Measurements from ENCODE around the gene KCNIP1.
"Not testable (repeated sequence)": the region's sequence is repeated elsewhere in the genome, so short reads cannot be mapped to it uniquely, and the experiment has no call there.

Gene KCNIP1

DNA sequence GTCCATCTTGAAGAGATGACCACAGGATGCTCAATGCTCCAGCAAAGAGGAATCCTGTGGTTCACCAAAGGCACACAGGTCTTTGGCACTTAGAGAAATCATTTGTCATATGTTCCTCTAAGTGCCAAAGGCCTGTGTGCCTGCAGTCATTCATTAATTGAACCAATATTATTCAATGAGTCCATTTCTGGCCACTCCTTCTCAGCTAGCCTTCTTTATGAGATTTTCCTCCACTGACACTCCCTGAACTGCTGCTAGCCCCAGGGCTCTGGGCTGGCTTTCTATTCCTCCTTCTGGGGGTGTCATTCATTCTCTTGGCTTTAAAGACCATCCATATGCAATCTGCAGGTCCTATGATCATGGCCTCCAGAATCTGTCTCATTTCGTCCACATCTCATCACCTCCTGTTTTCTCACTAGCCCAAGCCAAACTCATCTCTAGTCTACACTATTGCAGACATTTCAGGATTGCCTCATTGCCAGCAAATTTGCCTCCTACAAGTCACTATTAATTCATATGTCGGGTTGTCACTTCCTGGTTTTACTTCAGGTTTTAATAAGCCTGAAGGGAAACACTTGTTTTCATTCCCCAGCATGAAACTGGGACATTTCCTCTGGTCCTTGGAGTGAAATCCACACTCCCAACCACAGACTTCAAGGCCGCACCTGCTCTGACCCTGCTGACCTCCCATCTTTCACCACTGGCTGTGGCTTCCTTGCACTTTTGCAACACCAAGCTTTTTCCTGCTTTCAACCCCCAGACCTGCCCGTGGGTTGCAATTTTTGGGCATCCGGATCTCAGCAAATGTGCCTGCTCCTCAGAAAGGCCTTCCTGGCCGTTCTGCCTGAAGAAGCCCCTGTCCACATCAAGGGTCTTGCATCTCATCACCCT is 35.1 kb downstream of the KCNIP1 start:
- no peak for DNase-seq

DNA sequence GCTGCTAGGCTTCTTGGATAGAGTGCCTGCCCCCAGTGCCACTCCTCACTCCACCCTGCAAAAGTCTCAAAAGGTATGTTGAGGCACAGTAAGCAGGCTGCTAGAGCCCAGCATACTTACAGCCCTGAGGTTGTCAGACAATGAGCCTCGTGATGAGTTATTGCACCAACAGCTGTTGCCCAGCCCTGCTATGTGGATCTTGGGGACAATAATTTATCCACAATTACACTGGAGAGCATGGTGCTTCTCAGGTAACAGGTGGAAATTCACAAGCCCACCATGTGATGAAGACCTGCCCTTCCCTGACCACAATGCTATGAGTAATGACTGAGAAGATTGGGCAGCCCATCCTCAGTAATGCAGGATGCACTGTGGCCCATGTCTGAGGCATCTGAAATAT is 36.5 kb downstream of the KCNIP1 start:
- no peak for DNase-seq

DNA sequence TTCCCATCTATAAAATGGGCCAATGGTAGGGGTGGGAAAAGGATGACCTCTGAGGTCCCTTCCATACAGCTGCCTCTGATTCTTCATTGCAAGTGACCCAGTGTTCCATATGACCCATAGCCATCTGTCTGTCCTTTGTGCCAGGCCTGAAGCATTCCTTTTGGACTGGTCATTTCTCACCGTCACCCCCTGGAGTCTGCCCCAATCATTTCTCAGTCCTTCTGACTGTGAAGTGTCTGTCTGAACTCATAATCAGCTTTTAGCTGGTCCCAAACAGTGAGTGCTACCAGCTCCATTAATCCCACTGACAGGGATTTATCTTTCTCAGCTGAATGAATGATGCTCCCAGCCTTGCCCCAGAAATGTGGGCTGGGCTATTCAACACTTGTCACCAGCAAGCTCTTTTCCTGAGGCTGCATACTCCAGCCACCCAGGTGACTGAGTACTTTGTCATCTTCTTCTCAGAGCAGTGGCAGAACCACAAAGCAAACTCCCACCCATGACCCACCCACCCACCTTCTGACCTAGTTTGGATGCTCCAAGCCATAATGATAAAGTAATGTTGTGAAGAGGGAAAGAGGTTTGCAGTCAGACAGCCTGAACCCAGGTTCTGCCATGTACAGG is 37.4 kb downstream of the KCNIP1 start:
- no peak for DNase-seq

DNA sequence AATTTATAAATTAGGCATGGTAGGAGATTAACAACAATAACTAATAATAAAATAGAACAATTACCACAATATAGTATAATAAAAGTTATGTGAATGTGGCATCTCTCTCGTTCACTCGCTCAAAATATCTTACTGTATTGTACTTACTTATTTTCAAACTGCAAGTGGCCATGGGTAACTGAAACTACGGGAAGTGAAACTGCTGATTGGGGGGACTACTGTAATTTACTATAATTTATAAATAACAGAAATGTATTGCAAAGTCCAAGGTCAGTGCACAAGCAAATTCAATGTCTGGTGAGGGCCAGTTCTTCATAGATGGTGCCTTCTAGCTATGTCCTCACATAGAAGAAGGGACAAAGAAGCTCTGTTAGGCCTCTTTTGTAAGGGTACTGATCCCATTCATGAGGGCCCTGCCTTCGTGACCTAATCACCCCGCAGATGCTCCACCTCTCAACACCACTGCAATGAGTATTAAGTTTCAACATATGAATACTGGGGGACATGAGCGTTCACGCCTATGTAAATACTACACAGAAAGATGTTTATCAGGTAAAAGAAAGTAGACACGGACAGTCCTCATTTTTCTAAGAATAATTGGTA is 39.0 kb downstream of the KCNIP1 start:
- DNase-seq = no peak

DNA sequence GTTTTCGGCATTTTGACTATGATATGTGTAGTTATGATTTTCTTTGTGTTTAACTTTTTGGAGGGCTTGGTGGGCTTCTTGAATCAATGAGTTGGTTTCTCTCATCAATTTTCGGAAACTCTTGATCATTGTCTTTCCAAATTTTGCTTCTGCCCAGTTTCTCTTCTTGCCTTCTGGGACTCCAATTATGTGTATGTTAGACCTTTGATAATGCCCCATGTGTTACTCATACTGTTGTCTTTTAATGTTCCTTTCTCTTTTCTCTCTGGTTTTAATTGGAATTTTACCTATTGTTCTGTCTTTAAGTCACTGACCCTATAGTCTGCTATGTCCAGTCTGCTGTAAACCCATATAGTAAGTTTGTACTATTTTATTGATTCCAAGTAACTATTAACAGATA is 41.5 kb downstream of the KCNIP1 start:
- DNase-seq = no peak

DNA sequence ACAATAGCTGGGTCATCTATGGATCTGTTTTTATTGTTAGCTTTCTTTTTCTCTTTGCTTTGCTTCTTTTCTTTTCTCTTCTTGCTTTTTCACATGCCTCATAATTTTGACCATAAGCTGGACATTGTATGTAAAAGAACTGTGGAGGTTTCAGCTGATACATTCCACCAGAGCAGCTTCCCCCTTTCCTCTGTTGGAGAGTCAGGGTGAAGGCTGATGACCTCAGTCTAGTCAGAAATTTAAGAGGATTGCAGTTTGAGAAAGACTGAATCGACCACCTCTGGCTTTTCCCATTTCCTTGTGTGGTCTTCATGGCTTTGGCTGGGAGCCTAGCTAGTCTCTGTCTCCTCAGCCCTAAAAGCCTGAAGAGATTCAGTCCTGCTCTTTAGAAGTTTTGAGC is 42.0 kb downstream of the KCNIP1 start:
- DNase-seq = no peak

DNA sequence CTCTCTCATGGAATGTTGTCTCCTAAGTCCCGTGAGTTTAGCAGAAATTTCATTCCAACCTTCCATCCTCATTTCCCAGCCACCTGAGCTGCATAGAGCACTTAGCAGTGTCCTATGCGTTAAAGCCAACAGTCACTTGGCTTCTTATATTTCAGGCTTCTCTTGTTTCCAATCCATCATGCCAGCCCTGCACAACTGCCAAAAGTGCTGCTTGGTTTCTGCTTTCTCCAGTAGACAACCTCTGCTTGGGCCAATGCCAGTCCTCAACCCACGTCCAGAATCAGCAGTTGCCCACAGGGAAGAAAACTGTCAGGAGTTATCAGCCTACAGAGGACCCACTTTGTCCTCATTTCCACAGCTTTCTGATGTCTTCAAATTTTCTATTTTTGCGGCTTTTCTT is 42.5 kb downstream of the KCNIP1 start:
- no peak for DNase-seq

DNA sequence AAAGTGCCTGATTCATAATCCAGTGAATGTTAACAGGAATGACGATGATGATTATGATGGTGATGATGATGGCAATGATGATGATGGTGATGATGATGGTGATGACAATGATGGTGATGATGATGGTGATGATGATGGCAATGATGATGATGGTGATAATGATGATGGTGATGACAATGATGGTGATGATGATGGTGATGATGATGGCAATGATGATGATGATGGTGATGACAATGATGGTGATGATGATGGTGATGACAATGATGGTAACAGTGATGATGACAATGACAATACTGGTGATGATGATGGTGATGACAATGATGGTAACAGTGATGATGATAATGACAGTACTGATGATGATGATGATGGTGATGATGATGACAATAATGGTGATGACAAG is 46.6 kb downstream of the KCNIP1 start:
- not testable (repeated sequence) for DNase-seq

DNA sequence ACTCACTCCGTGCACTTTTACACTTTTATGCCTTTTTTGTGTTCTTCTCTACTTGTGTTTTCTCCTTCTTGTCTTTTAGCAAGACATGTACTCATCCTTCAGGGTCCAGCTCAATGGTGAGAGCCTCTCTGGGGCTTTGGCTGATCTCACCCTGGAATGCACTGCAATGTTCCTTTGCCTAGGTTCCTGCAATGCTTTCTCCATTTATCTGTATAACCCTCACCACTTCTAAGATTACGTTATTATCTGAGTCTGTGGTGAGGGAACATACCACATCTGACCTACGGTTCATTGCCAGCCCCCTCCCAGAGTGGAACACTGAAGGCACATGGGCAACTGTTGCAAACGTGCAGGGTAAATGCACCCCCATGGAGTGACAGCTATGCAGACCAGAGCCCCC is 47.3 kb downstream of the KCNIP1 start:
- no peak for DNase-seq

DNA sequence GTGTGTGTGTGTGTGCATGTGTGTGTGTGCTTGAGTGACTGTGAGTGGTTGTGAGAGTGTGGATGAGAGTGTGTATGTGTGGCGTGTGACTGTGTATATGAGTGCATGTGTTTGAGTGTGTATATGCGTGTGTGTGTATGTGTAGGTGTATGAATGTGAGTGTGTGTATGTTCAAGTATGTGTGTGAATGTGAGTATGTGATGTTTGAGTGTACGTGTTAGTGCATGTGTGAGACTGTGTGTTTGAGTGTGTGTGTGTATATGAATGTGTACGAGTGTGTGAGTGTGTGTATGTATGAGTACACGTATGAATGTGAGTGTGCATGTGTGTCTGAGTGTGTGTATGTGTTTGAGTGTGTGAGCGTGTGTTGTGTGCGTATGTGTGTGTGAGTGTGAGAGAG is 47.8 kb downstream of the KCNIP1 start:
- DNase-seq = no peak

DNA sequence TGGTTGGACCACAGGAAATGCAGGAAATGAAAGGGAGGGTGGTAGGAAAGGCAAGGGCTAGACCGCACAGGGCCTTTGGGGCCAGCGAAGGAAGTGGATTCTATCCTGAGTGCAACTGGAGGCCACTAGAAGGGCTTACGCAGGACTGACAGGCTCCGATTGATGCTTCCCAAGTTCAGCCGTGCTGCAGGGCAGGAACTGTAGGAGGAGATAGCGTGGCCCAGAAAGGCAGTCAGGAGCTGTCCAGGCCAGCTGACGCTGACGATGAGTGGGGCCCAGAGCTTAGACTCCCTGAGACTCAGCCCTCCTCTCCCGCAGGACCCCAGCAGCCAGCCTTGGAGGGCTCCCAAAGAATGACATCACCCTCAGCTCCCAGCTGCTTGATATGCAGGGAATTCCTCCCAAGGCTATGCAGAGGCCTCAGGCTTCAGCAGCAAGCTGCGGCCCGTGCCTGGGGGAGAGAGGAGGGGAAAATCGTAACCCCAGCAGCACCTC is 48.8 kb downstream of the KCNIP1 start:
- DNase-seq = no peak

DNA sequence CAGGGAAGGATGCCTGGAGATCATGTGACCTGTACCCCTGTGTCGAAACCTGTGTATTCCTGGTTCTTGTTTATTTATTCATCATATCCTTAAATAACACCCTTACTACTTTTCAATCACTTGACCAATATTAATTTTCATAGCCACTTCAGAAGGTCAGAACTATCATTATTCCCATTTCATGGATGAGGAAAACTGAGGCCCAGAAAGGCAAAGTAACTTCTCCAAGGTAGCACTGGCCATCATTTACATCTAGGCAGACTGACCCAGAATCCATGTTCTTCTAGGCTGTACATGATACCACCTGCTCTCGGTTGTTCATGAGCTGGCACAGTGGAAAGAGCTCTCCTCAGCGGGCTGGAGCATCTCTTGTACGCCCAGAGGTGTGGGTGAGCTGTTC is 49.4 kb downstream of the KCNIP1 start:
- no peak for DNase-seq

DNA sequence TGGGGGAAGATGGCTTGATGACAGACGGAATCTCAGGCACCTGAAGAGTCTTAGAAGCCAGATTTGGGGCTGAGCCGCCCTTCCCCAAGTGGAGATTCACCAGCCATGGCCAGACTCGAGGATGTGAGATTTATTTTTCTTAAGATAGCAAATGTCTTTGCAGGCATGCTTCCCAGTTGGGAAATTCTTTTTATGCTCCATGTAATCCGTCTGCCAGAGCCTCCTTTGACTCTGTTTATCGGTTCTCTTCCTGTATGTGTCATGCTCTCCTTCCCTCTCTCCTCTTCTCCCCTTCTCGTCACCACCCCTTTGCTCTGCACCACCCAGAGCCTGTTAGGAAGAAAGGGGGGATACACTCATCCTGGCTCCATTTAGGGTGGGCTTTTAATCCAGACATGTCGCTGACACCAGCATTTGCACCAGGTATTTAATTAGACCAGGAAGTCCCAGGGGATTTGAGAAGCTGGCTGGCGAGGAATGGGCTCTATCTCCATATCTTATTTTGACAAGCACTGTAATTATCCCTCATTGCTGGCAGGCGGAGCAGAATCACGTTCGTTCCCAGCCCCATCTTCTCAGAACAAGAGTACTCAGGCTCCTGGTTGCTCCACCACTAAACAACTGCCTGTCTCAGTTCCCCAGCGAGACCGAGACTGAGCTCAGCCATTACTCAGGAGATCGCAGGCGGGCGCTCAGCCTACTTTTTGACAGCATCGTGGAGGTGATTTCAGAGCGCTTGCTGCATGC is 50.9 kb downstream of the KCNIP1 start:
- DNase-seq = no peak

DNA sequence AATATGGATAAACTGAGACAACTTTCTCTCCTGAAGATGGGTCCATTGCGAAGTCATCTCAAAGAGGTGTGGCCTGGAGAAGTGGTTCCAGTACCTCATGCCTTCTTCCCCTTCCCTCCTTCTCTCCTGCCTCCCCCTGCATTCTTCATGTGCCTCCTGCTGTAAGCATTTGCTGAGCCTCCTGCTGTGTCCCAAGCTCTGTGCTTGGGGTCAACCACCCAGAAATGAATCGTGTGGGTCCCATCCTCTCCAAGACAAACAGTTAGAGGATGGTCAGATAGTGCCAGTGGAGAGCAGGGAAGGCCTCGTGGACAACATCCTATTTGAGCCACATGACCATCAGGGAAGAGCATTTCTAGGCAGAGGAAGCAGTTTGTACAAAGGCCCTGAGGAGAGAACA is 53.5 kb downstream of the KCNIP1 start:
- DNase-seq = no peak

DNA sequence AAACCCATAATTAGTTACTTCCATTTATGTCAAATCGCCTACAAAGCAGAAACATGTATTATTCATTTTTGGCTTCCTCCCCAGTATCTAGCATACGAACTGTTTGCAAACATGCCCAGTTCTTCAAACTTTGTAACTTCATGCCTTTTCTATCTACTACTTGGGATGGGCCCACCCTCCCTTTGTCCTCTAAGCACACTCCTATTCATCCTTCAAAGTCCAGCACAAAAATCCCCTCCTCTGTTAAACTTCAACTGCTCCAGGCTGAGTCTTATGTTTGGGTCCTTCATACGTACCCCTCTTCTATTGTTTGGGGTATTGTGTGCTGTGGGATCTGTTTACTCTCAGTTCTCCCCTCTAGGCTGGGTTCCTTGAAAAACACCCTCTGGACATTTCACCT is 55.5 kb downstream of the KCNIP1 start:
- no peak for DNase-seq

DNA sequence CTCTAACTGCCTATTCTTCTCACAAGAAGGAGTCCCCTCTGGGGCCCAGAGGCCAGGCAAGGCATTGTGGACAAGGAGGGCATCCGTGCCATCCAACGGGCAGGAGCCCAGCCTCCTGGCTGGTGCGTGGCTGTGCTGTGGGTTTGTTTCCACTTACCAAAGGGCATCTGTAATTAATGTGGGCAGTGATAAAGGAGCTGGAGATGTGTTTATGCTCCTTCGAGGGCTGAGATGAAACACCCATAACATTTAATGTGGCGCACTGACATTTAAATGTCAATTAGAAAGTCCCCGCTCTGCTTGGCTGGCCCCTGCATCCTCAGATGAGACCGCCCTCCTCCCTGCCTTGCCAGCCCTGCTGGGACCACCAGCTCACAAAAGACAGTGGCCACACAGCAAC is 57.1 kb downstream of the KCNIP1 start:
- no peak for DNase-seq

DNA sequence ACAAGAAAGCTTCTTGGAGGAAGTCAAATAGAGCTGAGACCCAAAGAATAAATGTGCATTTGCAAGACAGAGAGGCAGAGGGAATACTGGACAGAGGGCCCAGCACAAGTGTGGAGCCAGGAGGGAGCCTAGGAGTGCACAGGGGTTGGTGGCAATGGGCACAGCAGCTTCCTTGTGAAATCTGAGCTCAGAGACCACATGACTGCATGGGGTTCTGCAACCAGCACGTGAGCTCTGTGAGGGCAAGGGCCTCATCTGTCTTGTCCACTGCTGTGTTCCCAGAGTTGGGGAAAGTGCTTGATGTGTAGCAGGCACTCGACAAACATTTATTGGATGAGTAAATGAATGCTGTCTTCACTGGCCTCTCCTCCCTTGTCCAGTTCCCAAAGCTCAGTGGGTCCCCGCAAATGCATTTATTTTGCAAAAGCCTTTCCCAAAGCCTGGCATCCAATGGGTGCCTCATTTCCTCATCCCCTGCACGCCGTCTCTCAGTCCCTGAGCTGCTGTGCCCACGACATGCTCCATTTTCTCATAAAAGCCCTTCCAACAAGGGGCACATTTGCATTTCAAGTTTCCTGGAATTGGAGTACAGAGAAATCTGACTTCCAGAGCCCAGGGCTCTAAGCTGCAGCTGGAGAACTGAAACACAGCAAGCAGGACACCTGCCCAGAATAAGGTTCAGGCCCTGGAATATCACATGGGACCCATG is 58.5 kb downstream of the KCNIP1 start:
- no peak for DNase-seq

DNA sequence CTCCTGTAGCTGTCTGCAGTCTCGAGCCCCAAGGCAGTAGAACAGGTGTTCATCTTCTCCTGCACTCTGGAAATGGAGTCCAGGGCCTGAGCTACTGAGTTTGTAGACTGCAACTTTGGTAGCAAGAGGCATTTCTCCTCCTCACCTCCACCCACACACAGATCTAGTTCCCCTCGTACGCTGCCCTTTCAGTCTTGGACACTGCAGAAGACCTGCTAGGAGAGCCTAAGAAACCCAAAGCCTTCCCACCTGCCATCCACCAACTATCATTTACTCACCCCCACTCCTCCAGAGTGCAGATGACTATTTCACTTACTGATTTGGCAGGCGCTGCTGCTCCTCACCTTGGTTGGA is 59.0 kb downstream of the KCNIP1 start:
- no peak for DNase-seq

DNA sequence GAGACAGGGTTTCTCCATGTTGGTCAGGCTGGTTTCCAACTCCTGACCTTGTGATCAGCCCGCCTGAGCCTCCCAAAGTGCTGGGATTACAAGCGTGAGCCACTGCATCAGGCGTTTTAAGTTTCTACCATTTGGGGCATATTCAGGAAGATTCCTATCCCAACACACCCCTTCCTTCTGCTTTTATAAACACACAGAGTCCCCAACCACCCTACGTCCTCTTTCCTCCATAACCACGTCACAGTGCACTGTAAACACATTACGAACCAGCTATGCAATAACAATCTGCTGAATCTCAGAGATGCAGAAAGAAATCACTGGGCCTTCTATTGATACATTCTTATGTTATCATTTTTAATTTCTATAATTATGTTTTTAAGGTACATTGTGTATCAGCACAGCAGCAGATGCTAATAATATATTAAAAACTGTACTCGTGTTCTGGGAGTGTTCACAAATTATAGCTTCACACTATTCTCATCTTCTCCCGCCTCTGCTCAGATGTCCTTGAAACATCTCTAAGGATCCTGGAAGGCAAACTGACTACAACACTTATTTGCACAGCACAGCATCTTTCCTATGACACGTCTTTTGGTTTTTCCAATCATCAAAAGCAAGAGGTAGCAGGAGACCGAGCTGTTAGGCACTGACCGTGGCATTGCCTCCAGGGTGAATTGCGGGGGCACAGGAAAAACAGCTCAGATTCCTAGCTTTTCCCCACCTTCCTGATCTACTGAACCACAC is 60.2 kb downstream of the KCNIP1 start:
- DNase-seq = no peak

DNA sequence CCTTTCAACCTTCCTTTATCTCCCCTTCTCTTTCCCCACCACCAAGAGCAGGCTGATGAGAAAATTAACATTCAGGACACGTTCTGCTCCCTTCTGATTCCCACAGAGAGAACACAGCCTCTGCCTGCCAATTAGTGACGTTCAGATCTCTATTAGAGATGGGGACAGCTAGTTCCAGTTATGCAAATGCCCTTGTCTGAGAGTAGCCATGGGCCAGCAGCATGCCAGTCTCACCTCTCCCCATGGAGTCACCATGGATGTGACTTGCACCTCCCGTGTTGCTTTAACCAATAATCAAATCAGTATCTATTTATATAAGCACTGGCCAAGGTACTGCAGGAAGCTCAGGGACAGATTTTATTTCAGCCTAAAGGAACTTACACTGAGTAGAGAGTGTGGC is 61.3 kb downstream of the KCNIP1 start:
- DNase-seq = no peak

DNA sequence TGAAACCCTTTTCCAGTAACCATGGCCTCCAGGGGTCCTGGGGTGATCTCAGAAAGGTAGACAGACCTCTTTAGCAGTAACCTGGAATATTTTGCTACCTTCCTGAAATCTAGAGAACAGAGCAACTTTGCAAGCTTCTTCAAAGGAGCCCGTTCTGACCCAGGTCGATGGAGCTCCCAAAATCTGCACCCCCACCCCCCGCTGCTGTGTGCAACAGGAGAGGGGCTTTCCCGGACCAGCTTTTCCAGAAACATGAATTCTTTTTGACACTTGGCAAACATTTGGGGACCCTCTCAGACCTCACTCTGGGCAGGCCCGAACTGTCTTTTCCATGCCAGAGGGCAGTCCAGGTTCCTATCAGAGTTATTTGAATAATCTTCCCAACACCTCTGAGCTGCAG is 65.3 kb downstream of the KCNIP1 start:
- no peak for DNase-seq

DNA sequence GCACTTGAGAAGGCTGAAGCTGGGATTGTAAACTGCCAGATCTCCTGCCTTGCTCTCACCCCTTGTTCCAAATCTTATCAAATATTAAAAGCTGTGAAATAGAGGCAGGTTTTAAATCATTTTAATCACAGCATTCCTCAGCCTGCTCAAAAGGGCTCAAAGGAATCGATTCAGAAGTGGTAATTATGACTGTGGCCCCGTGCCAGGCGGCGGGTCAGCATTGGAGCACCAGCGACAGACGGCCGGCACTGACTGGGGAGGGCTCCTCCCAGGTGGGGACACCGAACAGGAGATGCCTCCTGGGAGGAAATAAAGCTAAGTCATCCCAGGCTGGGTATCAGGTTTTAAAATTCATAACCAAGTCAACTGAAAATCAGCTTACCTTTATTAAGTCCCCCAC is 66.7 kb downstream of the KCNIP1 start:
- no peak for DNase-seq

All from CD4-positive, alpha-beta T cell treated with Interleukin-4 for 4 hours (primary cell).